ENCODE data around the gene LEMD2. TPM values are rescaled to one million over a fixed set of nuclear protein-coding genes. Genes with fewer than 3 reads are reported as not detected.

Gene LEMD2
- total RNA-seq, 1 donor = 59.2 TPM

GRCh38 chr6:33794910-33795623, 6.1 kb upstream of the LEMD2 start:
- TF ChIP-seq, protein P1, sequence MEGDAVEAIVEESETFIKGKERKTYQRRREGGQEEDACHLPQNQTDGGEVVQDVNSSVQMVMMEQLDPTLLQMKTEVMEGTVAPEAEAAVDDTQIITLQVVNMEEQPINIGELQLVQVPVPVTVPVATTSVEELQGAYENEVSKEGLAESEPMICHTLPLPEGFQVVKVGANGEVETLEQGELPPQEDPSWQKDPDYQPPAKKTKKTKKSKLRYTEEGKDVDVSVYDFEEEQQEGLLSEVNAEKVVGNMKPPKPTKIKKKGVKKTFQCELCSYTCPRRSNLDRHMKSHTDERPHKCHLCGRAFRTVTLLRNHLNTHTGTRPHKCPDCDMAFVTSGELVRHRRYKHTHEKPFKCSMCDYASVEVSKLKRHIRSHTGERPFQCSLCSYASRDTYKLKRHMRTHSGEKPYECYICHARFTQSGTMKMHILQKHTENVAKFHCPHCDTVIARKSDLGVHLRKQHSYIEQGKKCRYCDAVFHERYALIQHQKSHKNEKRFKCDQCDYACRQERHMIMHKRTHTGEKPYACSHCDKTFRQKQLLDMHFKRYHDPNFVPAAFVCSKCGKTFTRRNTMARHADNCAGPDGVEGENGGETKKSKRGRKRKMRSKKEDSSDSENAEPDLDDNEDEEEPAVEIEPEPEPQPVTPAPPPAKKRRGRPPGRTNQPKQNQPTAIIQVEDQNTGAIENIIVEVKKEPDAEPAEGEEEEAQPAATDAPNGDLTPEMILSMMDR (IDR thresholded peaks at IDR 0.05; ENCODE audit: insufficient read depth, low read depth, low read length) = peak; percentile 8
- peak; percentile 18 for DNase-seq (ENCODE audit: low read depth)
- no peak overlapping the region for H3K4me3 ChIP-seq (ENCODE audit: low read depth, low read length)

DNA sequence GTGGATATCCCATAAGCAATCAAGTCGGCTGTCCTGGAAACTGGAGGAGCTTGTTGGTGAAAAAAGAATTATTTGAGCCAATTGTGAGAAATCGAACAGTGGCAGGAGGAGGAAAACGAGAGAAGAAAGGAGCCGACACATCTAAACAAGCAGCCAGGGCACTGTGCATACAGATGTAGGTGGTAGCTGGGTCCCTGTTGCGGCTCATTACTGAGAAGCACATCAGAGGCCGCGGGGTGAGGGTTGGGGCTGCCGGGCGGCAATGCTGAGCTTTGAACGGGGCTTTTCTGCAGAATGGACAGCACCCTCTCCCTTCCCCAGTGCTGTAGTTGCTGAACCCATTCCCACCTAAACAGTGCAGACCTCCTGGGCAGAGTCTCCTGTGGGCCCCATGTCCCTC, 4.1 kb upstream of the LEMD2 start:
- DNase-seq (ENCODE audit: low read depth) = no peak
- TF ChIP-seq, protein P1 (IDR thresholded peaks at IDR 0.05; ENCODE audit: insufficient read depth, low read depth, low read length) = no peak
- no peak overlapping the region for H3K4me3 ChIP-seq (ENCODE audit: low read depth, low read length)

- TF ChIP-seq, protein P1 (IDR thresholded peaks at IDR 0.05; ENCODE audit: insufficient read depth, low read depth, low read length) = no peak
- no peak for DNase-seq (ENCODE audit: low read depth)
These were observed 2.7 kb upstream of the LEMD2 start for GRCh38 chr6:33791620-33792019.

GRCh38 chr6:33790910-33791309, 2.0 kb upstream of the LEMD2 start:
- no peak overlapping the region for H3K4me3 ChIP-seq (ENCODE audit: low read depth, low read length)
- no peak for DNase-seq (ENCODE audit: low read depth)
- TF ChIP-seq, protein P1 (IDR thresholded peaks at IDR 0.05; ENCODE audit: insufficient read depth, low read depth, low read length) = no peak

More at GRCh38 chr6:33791620-33792019, 2.7 kb upstream of the LEMD2 start:
- H3K4me3 ChIP-seq (ENCODE audit: low read depth, low read length) = no peak overlapping the region

GRCh38 chr6:33790379-33790778, 1.4 kb upstream of the LEMD2 start:
- no peak for DNase-seq (ENCODE audit: low read depth)
- no peak overlapping the region for H3K4me3 ChIP-seq (ENCODE audit: low read depth, low read length)
- TF ChIP-seq, protein P1 (IDR thresholded peaks at IDR 0.05; ENCODE audit: insufficient read depth, low read depth, low read length) = no peak

DNA sequence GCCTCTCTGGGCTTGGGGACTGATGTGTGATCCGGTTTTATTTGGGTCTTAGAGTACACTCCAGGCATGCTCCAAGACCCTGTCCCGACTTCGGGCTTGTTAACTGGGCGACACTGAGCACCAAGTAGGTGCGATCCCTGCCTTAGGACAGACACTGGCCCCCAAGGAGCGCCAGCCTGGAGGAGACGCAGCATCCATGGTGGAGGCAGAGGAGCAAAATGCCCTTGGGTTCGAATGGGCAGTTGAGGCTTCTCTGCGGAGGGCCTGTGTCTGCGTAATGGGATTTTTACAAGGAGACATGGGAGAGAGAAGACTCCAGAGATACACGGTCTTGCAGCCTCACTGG, 593 bp upstream of the LEMD2 start:
- no peak for DNase-seq (ENCODE audit: low read depth)
- TF ChIP-seq, protein P1 (IDR thresholded peaks at IDR 0.05; ENCODE audit: insufficient read depth, low read depth, low read length) = no peak
- H3K4me3 ChIP-seq (ENCODE audit: low read depth, low read length) = peak overlapping the region; percentile 36
